CD14-positive monocyte (primary cell): ENCODE data around the gene CA5A. TPM values are rescaled to one million over a fixed set of nuclear protein-coding genes. Genes with fewer than 3 reads are reported as not detected.

Source experiments
- DNase-seq, 3 donors: peaks; one replicate each; pipeline ENCODE4 v3.0.0-alpha.2; 2011 to 2022
- H2AFZ ChIP-seq: 2 replicates; pipeline ENCODE4 v1.6.0; 2012; ENCODE audit warnings: mild to moderate bottlenecking, low read depth, low read length, inconsistent platforms; ENCODE audit not compliant: insufficient read depth, poor library complexity, severe bottlenecking
- H3K27ac ChIP-seq, 2 donors: 1 replicate in 1 of 2; 2 replicates in 1 of 2; pipeline ENCODE4 v1.5.1; 2012 to 2013; ENCODE audit warnings: low read length in 2 of 2, control low read depth in 1 of 2, inconsistent platforms in 1 of 2, low read depth in 1 of 2, mild to moderate bottlenecking in 1 of 2
- H3K27me3 ChIP-seq, 2 donors: one replicate each; pipeline versions ENCODE4 v1.6.0 to v1.6.1; 2011 to 2013; ENCODE audit warnings: low read length in 2 of 2; ENCODE audit not compliant: control insufficient read depth in 2 of 2, insufficient read depth in 2 of 2
- H3K36me3 ChIP-seq, 2 donors: replicated peaks in 1 of 2; 1 replicate in 1 of 2; 2 replicates in 1 of 2; pipeline versions ENCODE4 v1.5.1 to v1.6.1; 2012 to 2013; ENCODE audit warnings: low read length in 2 of 2, control low read depth in 1 of 2, inconsistent platforms in 1 of 2, mild to moderate bottlenecking in 1 of 2; ENCODE audit not compliant: insufficient read depth in 2 of 2, control insufficient read depth in 1 of 2
- H3K4me1 ChIP-seq, 2 donors: 1 replicate in 1 of 2; 2 replicates in 1 of 2; pipeline versions ENCODE4 v1.5.1 to v1.6.1; 2012 to 2013; ENCODE audit warnings: low read length in 2 of 2, control low read depth in 1 of 2, inconsistent platforms in 1 of 2, mild to moderate bottlenecking in 1 of 2, moderate library complexity in 1 of 2; ENCODE audit not compliant: insufficient read depth in 2 of 2, control insufficient read depth in 1 of 2
- H3K4me2 ChIP-seq: replicated peaks from 2 replicates; pipeline ENCODE3; 2012; ENCODE audit warnings: low read length, moderate library complexity, mild to moderate bottlenecking; ENCODE audit not compliant: poor library complexity, severe bottlenecking; ENCODE audit errors: extremely low read depth
- H3K4me3 ChIP-seq, 3 experiments: fragments of 200-600 bp in 1 of 3; sonication (generic) in 1 of 3; replicated peaks in 1 of 3; 1 replicate in 2 of 3; 2 replicates in 1 of 3; pipeline ENCODE4 v1.5.1; 2011 to 2013; ENCODE audit warnings: low read length in 3 of 3, mild to moderate bottlenecking in 3 of 3, control low read depth in 2 of 3, low read depth in 2 of 3, inconsistent platforms in 1 of 3, moderate library complexity in 1 of 3
- H3K79me2 ChIP-seq: 2 replicates; pipeline ENCODE4 v1.6.0; 2012; ENCODE audit warnings: mild to moderate bottlenecking, control low read depth, inconsistent platforms, low read length, moderate library complexity; ENCODE audit not compliant: insufficient read depth
- H3K9ac ChIP-seq: 2 replicates; pipeline ENCODE4 v1.6.0; 2017; ENCODE audit warnings: low read length, mild to moderate bottlenecking; ENCODE audit not compliant: insufficient read depth, poor library complexity, severe bottlenecking
- H3K9me3 ChIP-seq, 2 donors: replicated peaks in 1 of 2; 1 replicate in 1 of 2; 2 replicates in 1 of 2; pipeline versions ENCODE4 v1.5.1 to v1.6.1; 2012 to 2013; ENCODE audit warnings: low read length in 2 of 2, control low read depth in 1 of 2; ENCODE audit not compliant: control insufficient read depth in 1 of 2, insufficient read depth in 1 of 2
- H4K20me1 ChIP-seq: 2 replicates; pipeline ENCODE4 v1.6.0; 2012; ENCODE audit warnings: mild to moderate bottlenecking, low read length, control low read depth, moderate library complexity; ENCODE audit not compliant: insufficient read depth
- H3K27ac Mint-ChIP-seq, 7 donors: one replicate each; pipeline ENCODE4 v1.8.0; 2020; ENCODE audit warnings: mild to moderate bottlenecking in 7 of 7, mixed read lengths in 7 of 7, moderate library complexity in 6 of 7, inconsistent platforms in 2 of 7
- H3K27me3 Mint-ChIP-seq, 3 donors: one replicate each; pipeline ENCODE4 v1.8.0; 2021 to 2022; ENCODE audit warnings: low read depth in 3 of 3, mild to moderate bottlenecking in 3 of 3, mixed read lengths in 3 of 3, moderate library complexity in 3 of 3, inconsistent platforms in 1 of 3
- H3K36me3 Mint-ChIP-seq, 2 donors: one replicate each; pipeline ENCODE4 v1.8.0; 2020; ENCODE audit warnings: mixed read lengths in 2 of 2, inconsistent platforms in 1 of 2, mild to moderate bottlenecking in 1 of 2
- H3K4me1 Mint-ChIP-seq: one replicate; pipeline ENCODE4 v1.8.0; 2020; ENCODE audit warnings: mild to moderate bottlenecking, mixed read lengths
- H3K4me3 Mint-ChIP-seq, 2 donors: one replicate each; pipeline ENCODE4 v1.8.0; 2020; ENCODE audit warnings: mild to moderate bottlenecking in 2 of 2, mixed read lengths in 2 of 2, moderate library complexity in 1 of 2
- H3K9me3 Mint-ChIP-seq, 7 donors: one replicate each; pipeline ENCODE4 v1.8.0; 2020 to 2022; ENCODE audit warnings: mixed read lengths in 7 of 7, mild to moderate bottlenecking in 6 of 7, moderate library complexity in 6 of 7, inconsistent platforms in 2 of 7
- WGBS: methylation state at CpG from one replicate; pipeline ENCODE4 v1.1.5; 2013; ENCODE audit warnings: missing lambda C conversion rate; ENCODE audit not compliant: insufficient coverage; 5-methylcytosine and 5-hydroxymethylcytosine counted together
- intact Hi-C, 2 donors: fragments of 100-400 bp; cut with micrococcal nuclease; formaldehyde crosslinking; loops; one replicate each; pipeline versions ENCODE4 v1.15.0 to v1.15.1; 2023
- polyA plus RNA-seq, 3 donors: library from polyadenylated mRNA; depleted of rRNA in 1 of 3; unstranded in 2 of 3; stranded (reverse) in 1 of 3; fragments of 300-500 nt in 2 of 3; fragments of >200 nt in 1 of 3; fragmentation: Illumina TruSeq in 2 of 3; gene quantifications; 1 replicate in 2 of 3; 2 replicates in 1 of 3; pipeline ENCODE4 v1.2.3, GENCODE V29; 2012 to 2021
- TF ChIP-seq, protein P1 (sequence below): fragments of 200-600 bp; IDR thresholded peaks from one replicate; pipeline ENCODE4 v1.8.0; 2022; ENCODE audit warnings: antibody characterized with exemption, mild to moderate bottlenecking

The CA5A gene
- polyA plus RNA-seq, 3 donors: not detected

DNA sequence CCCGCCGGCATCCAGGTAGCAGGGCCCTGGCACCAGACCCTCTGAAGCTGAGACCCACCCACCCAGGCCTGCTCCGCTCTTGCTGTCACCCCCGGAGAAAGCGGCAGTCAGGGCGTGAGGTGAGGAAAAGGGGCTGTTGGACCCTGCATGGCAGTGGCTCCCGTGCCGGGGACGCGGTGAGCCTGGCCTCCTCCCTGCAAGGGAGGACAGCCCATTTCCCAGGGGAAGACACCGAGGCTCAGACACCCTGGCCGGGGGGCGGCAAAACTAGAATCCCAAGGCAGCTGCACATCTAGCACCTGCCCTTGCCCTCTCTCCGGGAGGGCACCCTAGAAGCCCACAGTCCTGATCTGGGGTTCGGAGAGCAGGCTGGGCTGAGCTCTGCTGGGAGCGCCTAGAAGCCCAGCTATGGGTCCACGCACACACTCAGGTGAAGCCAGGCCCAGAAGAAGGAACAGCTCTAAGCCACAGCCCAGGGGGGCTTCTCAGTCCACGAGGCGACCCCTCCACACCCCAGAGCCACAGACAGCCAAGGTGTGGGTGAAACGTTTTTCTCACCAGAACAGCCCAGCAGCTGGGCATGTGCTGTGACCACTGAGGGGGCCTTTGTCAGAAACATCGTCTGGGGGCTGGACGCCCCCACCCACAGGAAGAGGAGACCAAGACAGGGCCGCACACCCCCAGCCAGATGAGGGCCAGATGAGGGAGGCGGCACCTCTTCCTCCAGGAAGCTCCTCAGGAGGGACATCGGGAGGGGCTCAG is 89.4 kb downstream of the CA5A start:
- no peak overlapping the region for H3K4me3 ChIP-seq
- intact Hi-C loops: no loop called here
- Mint-ChIP-seq H3K9me3 (no peaks in the 10 kb centered on the region), H3K4me1 (peaks cover 2% of the 10 kb centered on the region), H3K27me3 (peaks cover 0 to 3% (median 3%) of the 10 kb centered on the region in 3 donors), H3K36me3 (peaks cover 20% of the 10 kb centered on the region in 2 donors), H3K4me3 (no peak overlapping the region), H3K27ac (no peak overlapping the region)
- no peak overlapping the region for H3K9ac ChIP-seq
- peaks cover 5% of the 10 kb centered on the region for H3K79me2 ChIP-seq
- no peak overlapping the region for H3K27ac ChIP-seq
- peaks cover 4 to 10% of the 10 kb centered on the region in 2 donors for H3K4me1 ChIP-seq
- H3K4me2 ChIP-seq: no peak overlapping the region
- no peaks in the 10 kb centered on the region for H3K27me3 ChIP-seq
- TF ChIP-seq, protein P1, sequence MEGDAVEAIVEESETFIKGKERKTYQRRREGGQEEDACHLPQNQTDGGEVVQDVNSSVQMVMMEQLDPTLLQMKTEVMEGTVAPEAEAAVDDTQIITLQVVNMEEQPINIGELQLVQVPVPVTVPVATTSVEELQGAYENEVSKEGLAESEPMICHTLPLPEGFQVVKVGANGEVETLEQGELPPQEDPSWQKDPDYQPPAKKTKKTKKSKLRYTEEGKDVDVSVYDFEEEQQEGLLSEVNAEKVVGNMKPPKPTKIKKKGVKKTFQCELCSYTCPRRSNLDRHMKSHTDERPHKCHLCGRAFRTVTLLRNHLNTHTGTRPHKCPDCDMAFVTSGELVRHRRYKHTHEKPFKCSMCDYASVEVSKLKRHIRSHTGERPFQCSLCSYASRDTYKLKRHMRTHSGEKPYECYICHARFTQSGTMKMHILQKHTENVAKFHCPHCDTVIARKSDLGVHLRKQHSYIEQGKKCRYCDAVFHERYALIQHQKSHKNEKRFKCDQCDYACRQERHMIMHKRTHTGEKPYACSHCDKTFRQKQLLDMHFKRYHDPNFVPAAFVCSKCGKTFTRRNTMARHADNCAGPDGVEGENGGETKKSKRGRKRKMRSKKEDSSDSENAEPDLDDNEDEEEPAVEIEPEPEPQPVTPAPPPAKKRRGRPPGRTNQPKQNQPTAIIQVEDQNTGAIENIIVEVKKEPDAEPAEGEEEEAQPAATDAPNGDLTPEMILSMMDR: no peak
- no peaks in the 10 kb centered on the region for H4K20me1 ChIP-seq
- WGBS: 96% methylated on average over 18 of the region's 25 CpGs
- no peaks in the 10 kb centered on the region for H3K9me3 ChIP-seq
- peaks cover 0 to 5% of the 10 kb centered on the region in 2 donors for H3K36me3 ChIP-seq
- DNase-seq: no peak
- H2AFZ ChIP-seq: no peak overlapping the region

DNA sequence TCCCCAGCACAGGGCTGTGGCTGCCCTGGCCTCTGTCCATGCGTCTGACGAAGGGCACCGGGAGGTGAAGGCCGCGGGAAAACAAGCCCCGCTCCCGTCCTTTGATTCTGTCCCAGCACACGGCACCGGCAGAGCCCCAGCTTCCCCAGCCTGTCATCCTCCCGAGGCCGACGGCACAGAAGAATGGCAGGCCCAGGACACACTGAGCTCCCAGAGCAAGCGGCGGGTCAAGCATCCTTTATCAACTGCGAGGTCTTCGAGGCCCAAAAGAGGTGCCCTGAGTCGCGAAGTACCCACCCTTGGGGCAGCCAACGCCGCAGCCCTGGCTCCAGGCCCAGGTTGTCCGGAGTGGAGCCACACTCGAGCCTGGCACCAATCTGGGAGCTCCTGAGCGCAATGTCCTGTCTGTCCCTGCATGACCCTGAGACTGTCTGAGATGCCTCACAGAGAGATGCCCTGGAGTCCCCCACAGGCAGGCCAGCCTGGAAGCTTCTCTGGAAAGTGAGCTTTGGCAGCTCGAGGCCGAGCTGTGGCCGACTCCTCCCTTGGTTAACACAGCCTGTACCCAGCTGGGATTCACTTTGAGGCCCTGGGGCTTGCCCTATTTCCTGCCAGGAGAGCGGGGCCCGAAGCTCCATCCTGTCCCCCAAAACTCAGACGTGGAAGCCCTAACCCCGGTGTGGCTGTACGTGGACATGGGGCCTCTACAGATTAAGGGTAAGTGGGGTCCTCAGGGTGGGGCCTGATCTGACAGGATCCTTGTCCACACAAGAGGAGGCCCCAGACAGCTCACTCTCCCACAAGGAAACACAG is 90.3 kb downstream of the CA5A start:
- Histone ChIP-seq H3K79me2 (peaks cover 5% of the 10 kb centered on the region), H3K4me3 (no peak overlapping the region), H3K4me2 (no peak overlapping the region), H3K27ac (no peak overlapping the region), H3K27me3 (no peaks in the 10 kb centered on the region), H3K9ac (no peak overlapping the region), H2AFZ (no peak overlapping the region), H3K4me1 (peaks cover 4 to 10% of the 10 kb centered on the region in 2 donors), H3K9me3 (no peaks in the 10 kb centered on the region), H3K36me3 (peaks cover 0 to 2% of the 10 kb centered on the region in 2 donors), H4K20me1 (no peaks in the 10 kb centered on the region)
- Mint-ChIP-seq H3K27ac (peak overlapping the region in 1 of 7 donors; percentile 49), H3K4me3 (no peak overlapping the region), H3K9me3 (no peaks in the 10 kb centered on the region), H3K4me1 (peaks cover 2% of the 10 kb centered on the region), H3K36me3 (peaks cover 16 to 19% of the 10 kb centered on the region in 2 donors), H3K27me3 (peaks cover 0 to 3% (median 3%) of the 10 kb centered on the region in 3 donors)
- no peak for DNase-seq
- TF ChIP-seq, protein P1: no peak
- intact Hi-C loops: no loop called here
- 94% methylated on average over 26 of the region's 31 CpGs for WGBS
